HG03565 (cell line): ENCODE data around the gene KIF6.

Source experiments
- ATAC-seq: cut with Tn5 transposase; IDR thresholded peaks from one replicate; pipeline ENCODE4 v1.9.1; 2021; ENCODE audit warnings: mild to moderate bottlenecking, moderate library complexity; ENCODE audit not compliant: unreplicated experiment

KIF6 gene

DNA sequence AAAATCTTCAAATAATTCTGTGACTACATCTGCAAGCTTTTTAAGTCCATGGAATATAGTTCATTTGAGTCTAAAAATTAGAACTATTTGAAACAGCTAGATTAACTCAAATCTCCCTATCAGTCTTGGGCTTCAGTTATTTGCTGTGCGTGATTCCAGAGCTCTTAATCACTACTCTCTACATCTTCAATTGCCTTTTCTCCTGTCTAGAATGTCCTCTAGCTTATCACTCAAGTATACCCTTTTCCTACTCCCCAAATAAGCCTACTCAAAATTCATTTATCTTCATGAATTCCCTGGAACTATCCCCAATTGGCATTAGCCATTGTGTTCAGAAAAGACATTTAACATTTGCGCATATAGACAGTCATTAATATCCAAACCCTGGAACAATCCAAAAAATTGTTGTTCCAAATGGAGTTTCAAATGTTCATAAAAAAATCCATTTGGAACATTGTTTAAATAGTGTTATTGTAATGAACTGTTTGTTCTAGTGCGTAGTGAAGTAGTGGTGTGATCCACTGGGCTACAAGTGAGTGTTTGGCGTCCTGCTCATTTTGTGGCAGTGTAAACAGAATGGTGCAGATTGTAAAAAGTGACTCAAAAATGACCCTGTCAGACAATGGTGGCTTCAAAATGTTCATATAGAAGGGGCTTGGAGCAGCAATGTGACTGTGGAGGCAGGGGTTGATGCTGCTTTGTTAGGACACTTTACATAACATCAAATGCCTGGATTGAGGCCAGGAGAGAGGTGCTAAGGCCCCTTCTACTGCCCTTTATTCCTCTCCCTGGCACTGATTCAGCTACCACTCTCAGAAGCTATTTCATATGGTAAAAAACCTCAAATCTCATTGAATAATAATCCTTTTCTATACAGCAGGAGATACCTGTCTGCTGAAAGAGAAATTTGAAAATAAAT lies 122.3 kb downstream of the KIF6 start:
- ATAC-seq: no peak

DNA sequence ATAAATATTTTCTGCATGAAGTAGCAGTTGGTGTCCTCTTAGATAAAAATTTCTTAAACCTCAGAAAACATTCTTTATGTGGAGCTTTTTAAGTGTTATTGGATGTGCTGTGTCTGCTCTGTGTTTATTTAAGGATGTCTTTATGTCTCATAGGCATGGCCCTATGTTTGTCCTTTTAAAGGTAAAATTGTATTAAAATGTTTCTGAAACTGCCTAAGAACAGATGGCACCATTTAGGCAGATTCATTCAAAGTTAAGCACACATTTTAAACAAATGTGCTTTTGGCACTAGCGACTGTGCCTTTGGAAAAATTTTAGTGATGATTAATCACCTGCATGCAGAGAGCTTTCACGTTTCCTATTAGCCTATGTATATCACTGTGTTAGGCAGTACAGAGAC lies 125.2 kb downstream of the KIF6 start:
- no peak for ATAC-seq

DNA sequence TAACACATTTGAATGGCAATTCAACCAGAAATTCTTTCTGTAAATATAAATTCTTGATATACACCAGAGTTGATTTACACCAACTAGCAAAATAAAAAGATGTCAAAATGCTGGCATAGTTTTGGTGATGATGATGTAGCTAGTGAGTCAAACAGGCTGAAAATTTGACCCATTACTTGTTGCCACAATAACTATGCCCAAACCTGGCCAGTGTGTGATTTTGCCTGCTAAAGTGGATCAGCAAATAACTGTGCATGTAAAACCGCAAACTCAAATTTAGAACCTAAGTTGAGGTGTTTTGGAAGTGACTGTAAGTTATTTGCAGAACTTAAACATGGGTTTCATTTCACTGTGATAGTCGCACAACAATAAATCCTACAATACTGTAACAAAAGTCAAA lies 125.9 kb downstream of the KIF6 start:
- ATAC-seq: no peak

DNA sequence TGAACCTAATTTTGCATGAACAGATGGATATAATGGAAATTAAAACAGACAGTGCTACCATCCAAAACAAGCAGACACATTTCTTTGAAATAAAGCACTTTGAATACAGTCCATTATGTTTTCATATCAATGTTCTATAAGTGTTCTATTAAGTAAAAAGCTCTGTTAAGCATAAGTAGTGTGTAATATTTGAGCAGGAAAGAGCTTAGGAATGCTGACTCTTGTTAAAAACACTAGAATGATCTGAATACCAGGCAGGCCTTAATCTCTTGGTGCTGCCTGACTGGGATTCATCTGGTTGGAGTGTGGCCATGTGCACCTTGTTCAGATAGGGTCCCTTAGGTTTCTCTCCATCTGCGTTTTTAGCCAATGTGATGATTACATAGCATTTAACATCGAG lies 130.9 kb downstream of the KIF6 start:
- no peak for ATAC-seq

DNA sequence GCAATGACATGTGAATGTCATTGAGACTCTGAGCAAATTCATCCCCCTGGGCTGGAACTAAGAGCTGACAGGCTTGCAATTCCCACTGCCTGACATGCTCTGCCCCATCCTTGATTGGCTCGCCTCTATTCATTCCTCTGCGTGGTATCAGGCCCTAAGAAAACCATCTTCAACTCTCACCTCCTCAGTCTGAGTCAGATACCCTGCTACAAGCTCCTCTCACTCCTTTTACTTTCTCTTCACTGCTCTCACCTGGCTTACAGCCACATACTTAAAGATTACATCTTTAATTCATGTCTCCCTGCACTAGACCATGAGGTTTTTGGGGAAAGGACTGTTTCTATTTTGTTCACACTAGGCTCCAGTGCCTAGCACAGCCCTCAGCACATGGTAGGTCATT lies 131.6 kb downstream of the KIF6 start:
- no peak for ATAC-seq

DNA sequence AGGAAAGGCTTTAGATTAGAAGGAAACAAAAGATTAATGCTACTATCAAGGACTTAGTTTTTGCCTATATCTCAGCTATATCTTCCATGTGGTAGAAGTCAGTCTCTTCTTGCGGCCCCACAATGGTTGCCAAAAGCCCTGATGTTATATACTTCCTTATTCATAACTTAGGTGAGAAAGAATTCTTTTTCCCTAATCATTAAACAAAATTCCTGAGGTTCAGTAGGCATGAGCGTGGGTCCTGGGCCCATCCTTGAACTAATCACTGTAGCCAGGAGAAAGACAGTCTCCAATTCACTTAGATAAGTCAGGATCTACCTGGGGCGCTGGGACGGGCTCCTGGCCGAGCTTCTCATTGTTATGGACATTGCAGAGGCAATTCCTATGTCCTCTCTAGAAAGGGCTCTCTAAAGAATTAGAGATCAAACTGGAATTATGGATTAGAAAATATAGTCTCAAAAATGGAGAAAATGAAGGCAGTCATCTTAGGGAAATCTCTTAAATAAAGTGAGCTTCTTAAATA lies 134.3 kb downstream of the KIF6 start:
- ATAC-seq: no peak

DNA sequence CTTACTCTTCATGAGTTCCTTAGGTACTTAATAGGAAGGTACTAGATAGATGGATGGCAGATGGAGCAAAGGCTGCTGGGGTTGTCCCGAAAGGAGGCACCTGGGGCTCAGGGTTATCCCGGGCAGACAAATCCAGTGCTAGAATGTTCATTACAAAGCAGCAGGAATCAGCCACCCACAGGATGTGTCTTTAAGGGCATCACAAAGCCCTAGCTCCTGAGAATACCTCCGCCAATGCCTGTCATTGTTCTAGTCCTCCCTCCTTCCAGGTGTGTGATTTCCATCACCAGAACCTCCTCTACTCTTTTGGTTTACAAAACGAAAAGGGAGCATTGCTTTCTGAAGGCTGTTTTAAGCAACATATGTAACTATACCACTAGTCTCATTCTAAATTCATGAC lies 138.1 kb downstream of the KIF6 start:
- ATAC-seq: no peak

DNA sequence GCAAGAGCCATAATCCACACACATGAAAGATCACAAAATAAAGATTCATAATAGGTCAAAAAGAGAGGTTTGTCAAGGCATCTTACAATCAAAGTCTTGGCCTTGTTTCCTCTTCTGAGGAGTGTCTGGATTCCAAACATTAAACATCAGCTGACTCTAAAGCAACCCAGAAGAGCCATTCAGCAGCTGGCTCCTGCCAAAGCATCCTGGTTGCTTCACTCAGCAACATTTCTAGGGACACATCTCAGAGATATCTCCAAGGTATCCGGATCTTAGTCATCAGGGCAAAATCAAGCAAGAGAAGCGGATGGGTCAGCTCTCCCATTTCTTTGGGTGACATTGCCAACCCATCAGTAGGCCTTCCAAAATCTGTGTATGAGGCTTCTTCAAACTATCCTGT lies 139.6 kb downstream of the KIF6 start:
- ATAC-seq: no peak

DNA sequence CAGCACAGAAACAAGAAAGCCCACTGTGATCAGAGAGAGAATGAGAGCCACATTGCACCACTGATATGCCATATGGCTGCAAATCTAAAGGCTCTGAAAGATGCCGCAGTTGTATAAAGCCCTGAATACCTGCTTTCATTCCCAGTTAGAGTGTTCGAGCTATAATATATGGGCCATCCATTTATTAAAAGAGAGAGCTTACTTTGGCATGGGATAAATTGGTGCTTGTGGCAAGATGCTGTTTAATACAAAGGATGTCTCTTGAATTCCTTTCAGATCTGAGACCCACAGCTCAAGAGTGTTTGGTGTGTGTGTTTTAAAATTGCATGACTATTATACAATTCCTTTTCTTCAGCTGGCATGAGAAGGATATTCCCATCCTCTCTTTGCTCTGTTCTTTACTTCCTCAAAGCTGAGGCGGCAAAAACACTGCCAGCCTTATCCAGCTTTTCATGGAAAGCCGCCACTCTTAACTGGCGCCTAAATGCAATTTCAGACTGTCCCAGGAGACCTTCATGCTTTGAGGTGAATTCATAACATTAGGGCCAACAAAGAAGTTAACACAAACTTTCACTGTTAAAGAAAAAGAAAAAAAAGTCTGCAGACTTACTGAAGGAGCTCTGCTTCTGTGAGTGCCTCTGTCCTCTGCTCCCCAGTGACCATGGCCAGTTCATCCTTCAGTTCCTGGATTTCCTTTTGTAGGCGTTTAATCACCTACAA lies 147.6 kb downstream of the KIF6 start:
- no peak for ATAC-seq

DNA sequence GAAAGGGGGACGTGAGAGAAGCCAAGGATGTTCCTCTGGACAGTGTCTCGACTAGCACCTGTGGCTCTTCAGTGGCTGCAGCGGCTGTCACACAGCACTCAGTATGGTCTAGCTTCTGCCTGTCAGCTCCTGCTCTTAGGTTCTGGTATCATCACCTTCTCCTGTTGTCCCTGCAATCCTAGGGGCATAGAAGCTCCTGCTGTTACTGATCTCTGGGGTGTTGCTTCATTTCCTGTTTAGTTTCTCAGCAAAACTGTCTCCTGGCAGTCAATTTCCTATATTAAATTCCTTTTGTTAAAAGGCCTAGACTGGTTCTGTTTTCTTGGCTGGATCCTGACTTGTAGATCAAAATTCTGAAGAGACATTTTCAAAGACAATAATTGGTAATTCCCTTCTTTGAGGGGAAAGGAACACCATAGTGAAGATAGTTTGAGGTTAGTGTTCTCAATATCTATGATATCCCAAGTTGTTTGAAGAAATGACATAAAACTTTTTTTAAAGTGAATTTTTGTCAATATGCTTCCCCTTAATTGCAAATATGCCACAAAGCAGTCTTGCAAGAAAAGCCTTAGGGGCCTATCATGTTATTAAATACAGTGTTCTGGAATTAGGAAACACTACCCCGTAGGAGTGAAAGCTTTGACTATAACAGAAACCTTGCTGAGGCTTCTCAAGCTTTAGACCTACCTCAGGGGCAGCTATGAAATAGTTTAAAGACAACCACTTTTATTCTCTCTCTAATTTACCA lies 148.5 kb downstream of the KIF6 start:
- no peak for ATAC-seq

DNA sequence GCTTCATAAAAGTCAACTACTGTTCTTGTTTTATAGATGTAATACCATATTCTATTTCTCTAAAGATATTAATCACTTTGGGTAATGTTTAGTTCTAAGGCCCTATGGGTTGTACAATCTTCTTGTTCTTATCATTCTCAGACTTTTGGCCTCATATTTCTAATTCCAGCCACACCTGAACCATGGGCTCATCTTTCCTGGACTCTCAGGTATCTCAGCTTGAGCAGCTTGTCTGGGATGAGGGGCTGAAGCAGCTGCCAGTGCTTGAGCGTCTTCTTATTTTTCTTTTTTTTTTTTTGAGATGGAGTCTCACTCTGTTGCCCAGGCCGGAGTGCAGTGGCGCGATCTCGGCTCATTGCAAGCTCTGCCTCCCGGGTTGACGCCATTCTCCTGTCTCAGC lies 150.2 kb downstream of the KIF6 start:
- no peak for ATAC-seq

DNA sequence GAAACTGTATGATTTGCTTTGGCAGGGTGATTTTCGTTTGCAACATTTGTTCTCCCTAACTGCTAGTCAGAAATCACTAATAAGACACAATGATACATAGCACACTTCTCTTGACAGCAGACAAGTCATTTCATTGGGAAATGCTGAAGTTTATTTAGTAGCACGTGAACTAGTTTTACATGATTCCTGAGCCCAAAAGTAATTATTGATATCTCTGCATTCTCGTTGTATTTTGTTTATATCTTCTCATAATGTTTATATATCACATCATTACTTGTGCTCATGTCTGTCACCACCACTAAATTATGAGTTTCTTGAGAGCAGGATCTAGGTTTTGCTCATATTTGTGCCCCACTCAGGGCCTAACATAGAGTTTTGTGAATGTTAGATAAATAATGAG lies 151.7 kb downstream of the KIF6 start:
- no peak for ATAC-seq

DNA sequence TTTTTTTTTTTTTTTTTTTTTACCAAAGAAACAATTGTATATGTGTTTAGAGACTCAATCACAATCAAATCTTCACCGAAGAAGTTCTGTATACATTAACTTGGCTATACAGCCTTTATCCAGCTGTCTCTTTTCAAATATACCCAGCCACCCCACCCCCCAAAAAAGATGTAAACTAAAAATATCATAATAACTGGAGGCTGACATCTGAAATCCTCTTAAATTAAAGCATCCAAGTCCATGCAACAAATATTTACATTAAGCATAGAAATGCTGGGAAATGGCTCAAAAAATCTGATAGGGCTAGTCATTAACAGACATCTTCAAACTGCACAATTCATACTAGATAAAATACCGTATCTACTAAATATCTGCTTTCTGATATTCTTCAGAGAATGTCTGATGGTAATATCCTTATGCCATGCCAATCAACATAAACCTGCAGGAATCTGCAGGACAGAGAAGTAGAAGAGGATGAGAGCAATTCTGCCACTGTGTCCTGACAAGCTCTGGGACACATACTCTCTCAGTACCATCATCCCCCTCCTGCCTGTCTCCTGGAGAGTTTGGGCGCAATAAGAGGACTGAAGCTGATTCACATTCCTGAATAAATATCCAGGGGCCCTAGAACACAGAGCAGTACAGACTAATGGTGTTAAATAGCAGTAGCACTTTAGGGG lies 152.4 kb downstream of the KIF6 start:
- no peak for ATAC-seq

DNA sequence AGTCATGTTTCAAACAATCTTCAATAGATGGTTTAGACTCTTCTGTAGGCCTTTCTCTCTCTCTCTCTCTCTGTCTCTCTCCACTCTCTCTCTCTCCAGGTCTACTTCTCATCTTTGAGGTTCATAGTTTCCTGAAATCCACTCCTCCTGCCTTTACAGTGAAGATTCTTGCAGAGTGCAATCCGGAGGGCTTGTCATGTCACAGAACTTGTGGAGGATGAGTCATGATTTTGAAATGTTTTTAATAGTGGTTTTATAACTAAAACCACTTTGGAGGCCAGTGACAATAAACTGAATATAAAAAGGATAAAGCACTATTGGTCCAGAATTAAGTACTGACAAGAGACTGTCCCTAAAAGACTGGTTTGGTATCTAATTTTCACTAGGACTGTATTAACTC lies 156.3 kb downstream of the KIF6 start:
- ATAC-seq: no peak

DNA sequence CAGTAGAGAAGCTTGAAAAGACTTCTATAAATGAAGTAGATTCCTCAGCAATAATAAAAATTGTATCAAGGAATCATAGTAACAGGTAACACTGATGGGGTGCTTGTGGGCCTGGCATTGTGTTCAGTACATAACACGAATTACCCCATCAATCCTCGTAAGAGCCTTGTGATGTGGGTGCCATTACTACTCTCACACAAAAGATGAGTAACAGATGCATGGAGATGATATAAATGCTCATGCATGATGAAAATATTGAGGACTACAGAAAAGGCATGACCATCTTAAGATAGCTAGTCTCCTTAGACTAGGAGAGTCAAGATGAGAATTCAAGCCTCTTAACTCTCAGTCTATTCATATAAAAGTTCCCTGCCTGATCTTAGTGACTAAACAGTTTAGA lies 158.1 kb downstream of the KIF6 start:
- no peak for ATAC-seq

DNA sequence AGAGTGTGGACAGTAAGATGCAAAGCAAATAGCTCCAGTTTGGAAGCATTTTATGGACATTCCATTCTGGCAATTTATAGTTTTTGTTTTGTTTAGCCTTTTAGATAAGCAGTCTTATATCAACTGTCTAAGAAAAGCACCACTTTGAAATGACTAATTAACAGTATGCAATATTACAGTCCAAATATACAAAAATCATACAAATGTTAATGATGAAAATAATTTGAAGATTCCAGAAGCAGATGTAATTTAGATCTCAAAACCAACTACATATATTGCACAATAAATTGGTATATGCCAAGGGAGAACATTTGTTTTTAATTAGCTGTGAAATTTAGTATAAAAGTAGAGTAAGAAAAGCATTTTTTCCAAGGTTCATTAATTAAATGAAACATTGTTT lies 158.8 kb downstream of the KIF6 start:
- ATAC-seq: no peak

DNA sequence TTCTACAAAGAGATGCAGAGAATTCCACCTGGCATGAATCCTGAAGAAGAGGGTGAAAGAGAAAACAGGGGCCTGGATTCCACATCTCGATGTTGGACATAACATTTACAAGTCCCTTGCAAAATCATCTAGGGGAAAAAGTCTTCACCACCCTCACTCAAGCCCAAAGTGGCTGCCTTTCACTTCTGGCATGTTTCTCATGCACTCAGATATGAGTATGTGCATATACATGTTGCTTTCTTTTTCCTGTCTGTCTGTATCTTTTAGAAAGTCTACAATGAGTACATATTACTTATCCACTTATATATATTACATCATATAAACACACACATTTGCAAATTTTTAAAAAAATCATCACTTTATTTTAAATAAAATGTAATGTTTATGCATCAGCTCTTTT lies 159.3 kb downstream of the KIF6 start:
- no peak for ATAC-seq

DNA sequence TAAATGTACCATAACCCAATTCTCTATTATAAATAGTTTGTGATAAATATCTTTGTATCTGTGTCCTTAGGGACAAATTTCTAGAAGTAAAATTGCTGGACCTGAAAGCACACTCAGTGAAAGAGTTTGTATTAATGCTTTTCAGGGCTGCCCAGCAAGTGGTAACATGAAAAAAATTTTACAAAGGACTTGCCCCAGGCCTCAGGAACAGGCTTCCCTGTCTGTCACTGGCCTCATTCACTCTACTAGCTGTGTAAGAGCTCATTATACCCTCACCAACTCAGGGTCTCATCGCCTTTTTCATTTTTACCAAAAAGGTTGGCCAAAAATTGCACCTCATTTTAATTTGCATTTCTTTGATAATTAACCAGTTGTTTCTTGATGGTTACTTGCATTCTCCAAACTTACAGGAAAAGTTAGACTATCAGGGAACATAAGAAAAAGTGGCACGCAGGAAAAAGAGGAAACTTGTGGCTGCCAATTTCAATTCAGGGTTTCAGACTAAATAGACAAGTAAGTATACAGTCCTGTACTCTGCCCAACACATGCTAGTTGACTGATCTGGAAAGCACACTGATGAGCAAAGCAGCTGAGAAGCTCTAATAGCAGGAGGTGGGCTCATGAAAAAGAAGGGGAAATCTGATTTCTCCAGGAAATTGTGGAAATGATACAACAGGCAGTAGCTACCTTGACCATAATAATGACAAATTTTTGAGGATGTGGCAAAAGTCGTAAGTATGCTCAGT lies 161.5 kb downstream of the KIF6 start:
- ATAC-seq: no peak

DNA sequence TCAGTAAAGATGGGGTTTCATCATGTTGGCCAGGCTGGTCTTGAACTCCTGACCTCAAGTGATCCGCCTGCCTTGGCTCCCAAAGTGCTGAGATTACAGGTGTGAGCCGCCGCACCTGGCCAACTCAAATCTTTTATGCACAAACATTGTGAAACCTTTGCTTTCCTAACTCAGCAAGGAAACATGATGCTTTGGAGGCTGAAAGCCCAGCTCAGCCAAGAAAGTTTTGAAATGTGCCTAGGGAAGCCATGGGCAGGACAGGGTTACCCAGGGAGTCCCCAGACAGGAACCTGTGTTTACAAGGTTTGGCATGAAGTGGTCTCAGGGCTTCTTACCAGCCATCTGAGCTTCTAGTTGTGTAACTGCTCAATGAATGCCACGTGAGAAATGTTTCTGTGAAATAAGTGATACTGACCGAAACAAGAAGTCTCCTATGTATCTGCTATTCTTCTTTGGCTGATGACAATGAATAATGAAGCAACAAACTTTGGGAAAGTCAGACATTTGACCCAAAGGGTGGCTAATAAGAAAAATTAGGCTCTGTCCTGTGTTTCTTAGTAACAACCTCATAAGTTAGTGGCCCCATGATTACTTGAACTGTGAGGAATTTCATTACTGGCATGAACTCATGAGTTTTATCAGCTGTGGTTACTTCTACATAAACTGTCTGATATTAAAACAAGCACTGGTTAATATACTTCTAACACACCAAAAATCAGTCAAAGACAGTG lies 163.5 kb downstream of the KIF6 start:
- no peak for ATAC-seq

DNA sequence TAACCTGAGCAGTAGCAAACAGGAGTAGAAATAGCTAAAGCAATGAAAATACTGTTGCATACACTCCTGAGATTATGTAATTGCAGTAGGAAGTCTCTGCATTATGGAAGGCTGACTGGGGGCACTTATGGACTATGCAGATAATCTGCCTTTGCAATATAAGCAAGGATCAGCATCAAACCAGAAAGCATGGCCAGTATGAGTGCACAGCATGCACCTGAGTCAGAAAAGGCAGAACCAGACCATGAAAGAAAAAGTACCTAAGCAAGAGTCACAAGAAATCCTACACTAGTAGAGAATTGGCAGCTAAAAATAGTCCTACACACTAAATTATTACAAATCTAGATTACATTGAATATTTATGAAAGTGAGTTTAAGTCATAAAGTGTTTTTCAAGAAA lies 164.3 kb downstream of the KIF6 start:
- no peak for ATAC-seq
